AG04450 (cell line): ENCODE measurements around the gene DNAJC21. TPM values are rescaled to one million over a fixed set of nuclear protein-coding genes. Genes with fewer than 3 reads are reported as not detected.
"Not testable (repeated sequence)": the region's sequence is repeated elsewhere in the genome, so short reads cannot be mapped to it uniquely, and the experiment has no call there.

Experiments used
- CTCF ChIA-PET: fragments of 300-600, 350-600 bp; formaldehyde crosslinking; extraction: SDS; loops from one replicate; lab custom pipeline; 2022; ENCODE audit warnings: antibody characterized with exemption, inconsistent platforms; lab: Charles Lee
- POLR2A ChIA-PET: fragments of 350-600 bp; formaldehyde crosslinking; extraction: SDS; loops from one replicate; lab custom pipeline; 2021; ENCODE audit warnings: antibody characterized with exemption, inconsistent platforms; lab: Yijun Ruan, JAX
- DNase-seq: peaks from one replicate; pipeline ENCODE4 v3.0.0-alpha.2; 2011; ENCODE audit warnings: low read depth, low spot score
- H3K27ac ChIP-seq: one replicate; pipeline ENCODE4 v1.5.1; 2012; ENCODE audit warnings: low read depth, low read length, control low read depth
- H3K27me3 ChIP-seq: one replicate; pipeline ENCODE4 v1.6.0; 2012; ENCODE audit warnings: low read length; ENCODE audit not compliant: control insufficient read depth, insufficient read depth
- H3K4me3 ChIP-seq: 2 replicates; pipeline ENCODE4 v1.5.1; 2011; ENCODE audit warnings: mild to moderate bottlenecking, low read depth, low read length, control low read depth
- H3K9me3 ChIP-seq: 2 replicates; pipeline ENCODE4 v1.5.1; 2012; ENCODE audit warnings: low read length; ENCODE audit not compliant: control insufficient read depth, insufficient read depth
- polyA plus RNA-seq: library from polyadenylated mRNA; depleted of rRNA; stranded (reverse); fragments of >200 nt; gene quantifications from 2 replicates; pipeline ENCODE4 v1.2.3, GENCODE V29; 2011
- TF ChIP-seq, protein P1 (sequence below): IDR thresholded peaks from 2 replicates; pipeline ENCODE4 v1.5.1; 2011; ENCODE audit warnings: low read depth, low read length, control low read depth, inconsistent platforms

The DNAJC21 gene
- polyA plus RNA-seq, 1 experiment, result 40.7 TPM

DNA sequence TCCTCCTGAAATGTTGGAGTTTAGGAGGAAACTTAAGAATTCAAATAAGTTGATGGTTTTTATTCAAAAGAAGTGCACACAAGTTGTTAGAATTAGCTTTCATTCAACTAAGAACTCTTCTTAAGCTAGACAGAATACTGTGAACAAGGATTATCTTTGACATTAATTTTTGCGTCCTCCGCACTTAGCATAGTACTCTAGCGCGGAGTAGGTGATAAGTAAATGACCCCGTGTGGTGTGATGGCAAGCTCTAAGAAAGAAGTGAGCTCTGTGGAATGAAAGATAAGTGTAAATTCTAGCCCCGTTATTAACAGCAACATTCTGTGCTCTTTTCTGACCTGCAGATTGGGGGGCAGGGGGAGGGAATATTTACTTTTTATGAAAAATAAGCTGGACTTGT, 12.8 kb upstream of the DNAJC21 start:
- CTCF ChIA-PET, result interaction anchor here (0.8 to 3.1 kb wide), 4 partner anchors 18 to 442 kb away, joined by 3 to 15 read pairs (median 3); no protein-coding TSS in a partner anchor

DNA sequence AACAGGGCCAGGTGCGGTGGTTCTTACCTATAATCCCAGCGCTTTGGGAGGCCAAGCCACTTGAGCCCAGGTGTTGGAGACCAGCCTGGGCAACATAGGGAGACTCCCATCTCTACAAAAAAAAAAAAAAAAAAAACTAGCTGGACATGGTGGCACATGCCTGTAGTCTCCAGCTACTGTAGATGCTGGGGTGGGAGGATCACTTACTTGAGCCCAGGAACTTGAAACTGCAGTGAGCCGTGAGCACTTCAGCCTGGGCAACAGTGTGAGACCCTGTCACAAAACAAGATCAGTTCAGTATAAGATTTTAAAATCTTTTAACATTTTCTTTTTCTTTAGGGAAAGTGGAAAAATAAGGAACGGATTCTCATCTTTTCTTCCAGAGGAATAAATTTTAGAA, 11.3 kb upstream of the DNAJC21 start:
- Histone ChIP-seq H3K27me3 (no peaks in the 10 kb centered on the region), H3K27ac (no peak overlapping the region), H3K9me3 (peaks cover 2% of the 10 kb centered on the region; the same call in 1 of the 2 replicates), H3K4me3 (no peak overlapping the region; the same call in 1 of the 2 replicates)
- ChIA-PET POLR2A (interaction anchor here (0.7 kb wide), 1 partner anchor 427 kb away, joined by 6 read pairs; no protein-coding TSS in a partner anchor), CTCF (interaction anchor here (0.6 to 1.3 kb wide), 2 partner anchors 432 to 672 kb away, joined by 3 to 4 read pairs; no protein-coding TSS in a partner anchor)
- TF ChIP-seq, protein P1, sequence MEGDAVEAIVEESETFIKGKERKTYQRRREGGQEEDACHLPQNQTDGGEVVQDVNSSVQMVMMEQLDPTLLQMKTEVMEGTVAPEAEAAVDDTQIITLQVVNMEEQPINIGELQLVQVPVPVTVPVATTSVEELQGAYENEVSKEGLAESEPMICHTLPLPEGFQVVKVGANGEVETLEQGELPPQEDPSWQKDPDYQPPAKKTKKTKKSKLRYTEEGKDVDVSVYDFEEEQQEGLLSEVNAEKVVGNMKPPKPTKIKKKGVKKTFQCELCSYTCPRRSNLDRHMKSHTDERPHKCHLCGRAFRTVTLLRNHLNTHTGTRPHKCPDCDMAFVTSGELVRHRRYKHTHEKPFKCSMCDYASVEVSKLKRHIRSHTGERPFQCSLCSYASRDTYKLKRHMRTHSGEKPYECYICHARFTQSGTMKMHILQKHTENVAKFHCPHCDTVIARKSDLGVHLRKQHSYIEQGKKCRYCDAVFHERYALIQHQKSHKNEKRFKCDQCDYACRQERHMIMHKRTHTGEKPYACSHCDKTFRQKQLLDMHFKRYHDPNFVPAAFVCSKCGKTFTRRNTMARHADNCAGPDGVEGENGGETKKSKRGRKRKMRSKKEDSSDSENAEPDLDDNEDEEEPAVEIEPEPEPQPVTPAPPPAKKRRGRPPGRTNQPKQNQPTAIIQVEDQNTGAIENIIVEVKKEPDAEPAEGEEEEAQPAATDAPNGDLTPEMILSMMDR, result no peak
- DNase-seq, result no peak

More for the DNA sequence above, 12.8 kb upstream of the DNAJC21 start:
- H3K4me3 ChIP-seq, result peak overlapping the region; percentile 98
- DNase-seq, result no peak
- peaks cover 2% of the 10 kb centered on the region; the same call in 1 of the 2 replicates for H3K9me3 ChIP-seq
- POLR2A ChIA-PET, result interaction anchor here (0.6 to 2.3 kb wide), 2 partner anchors 9 to 13 kb away, joined by 6 to 29 read pairs; partner anchors contain the start of gene DNAJC21
- TF ChIP-seq, protein P1, result no peak
- no peaks in the 10 kb centered on the region for H3K27me3 ChIP-seq
- no peak overlapping the region for H3K27ac ChIP-seq

DNA sequence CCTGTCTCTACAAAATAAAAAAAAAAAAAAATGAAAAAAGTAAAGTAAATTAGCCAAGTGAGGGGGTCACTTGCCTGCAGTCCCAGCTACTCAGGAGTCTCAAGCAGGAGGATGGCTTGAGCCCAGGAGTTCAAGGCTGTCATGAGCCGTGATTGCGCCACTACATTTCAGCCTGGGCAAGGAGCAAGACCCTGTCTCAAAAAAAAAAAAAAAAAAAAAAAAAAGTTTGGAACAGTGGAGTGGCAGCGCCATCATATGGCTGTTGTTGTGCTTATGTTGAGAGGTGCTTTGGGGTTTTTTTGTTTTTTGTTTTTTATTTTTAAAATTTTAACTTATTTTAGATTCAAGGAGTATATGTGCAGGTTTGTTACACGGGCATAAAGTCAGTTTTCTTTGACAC, 10.3 kb upstream of the DNAJC21 start:
- ChIA-PET CTCF (interaction anchor here (0.7 to 1.5 kb wide), 5 partner anchors 78 to 445 kb away, joined by 3 to 6 read pairs (median 4); no protein-coding TSS in a partner anchor), POLR2A (no interaction called here)
- TF ChIP-seq, protein P1, result peak; percentile 14; the same call in 1 of the 2 replicates
- no peaks in the 10 kb centered on the region for H3K27me3 ChIP-seq
- H3K27ac ChIP-seq, result no peak overlapping the region
- no peak for DNase-seq
- H3K9me3 ChIP-seq, result peaks cover 2% of the 10 kb centered on the region; the same call in 1 of the 2 replicates
- H3K4me3 ChIP-seq, result no peak overlapping the region

DNA sequence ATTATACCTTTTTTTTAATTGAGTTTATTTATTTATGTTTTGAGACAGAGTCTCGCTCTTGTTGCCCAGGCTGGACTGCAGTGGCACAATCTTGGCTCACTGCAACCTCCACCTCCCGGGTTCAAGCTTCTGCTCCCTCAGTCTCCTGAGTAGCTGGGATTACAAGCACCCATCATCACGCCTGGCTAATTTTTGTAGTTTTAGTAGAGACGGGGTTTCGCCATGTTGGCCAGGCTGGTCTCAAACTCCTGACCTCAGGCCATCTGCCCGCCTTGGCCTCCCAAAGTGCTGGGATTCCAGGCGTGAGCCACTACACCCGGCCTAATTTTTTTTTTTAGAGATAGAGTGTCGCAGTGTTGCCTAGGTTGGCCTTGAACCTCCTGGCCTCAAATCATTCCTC, 6.1 kb upstream of the DNAJC21 start:
- not testable (repeated sequence) for H3K27ac ChIP-seq, H3K4me3 ChIP-seq, DNase-seq, H3K9me3 ChIP-seq, H3K27me3 ChIP-seq
- POLR2A ChIA-PET, result interaction anchor here (0.5 to 1.8 kb wide), 3 partner anchors 8 to 69 kb away, joined by 3 to 11 read pairs (median 6); partner anchors contain the start of genes BRIX1 and RAD1
- CTCF ChIA-PET, result interaction anchor here (0.6 to 2.2 kb wide), 7 partner anchors 8 to 448 kb away, joined by 3 to 10 read pairs (median 4); partner anchors contain the start of gene RAD1

DNA sequence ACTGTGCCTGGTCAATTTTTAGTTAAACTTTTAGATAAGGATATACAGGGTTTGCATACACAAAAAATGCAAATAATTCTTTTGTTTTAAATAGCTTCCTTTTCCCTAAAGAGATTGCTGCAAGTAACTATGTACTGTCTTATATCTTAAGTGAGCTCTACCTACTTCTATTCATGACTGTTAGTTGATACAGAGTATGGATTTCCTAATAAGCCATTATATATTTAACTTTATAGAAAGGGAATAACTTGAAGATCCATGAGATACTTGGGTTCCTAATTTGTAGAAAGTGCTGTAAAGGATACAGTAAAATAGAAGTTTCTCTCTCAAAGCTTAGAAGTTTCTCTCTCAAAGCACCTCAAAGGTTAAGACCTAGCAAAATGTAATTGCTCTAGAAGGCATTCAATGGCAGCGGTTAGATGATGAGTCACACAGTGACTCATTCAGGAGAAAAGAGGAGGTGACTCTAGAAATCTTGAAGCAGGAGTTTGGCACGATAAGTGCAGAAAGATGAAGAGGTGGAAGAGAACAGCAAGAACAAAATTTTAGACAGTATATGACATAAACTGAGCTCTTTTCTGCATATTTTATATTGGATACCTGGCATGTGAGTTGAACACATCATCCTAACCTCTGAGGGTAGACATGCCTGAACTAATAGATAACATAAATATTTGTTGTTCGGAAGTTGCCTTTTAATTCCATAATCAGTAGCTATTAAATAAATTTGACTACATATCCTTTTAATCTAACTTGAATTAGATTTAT, 5.5 kb upstream of the DNAJC21 start:
- Histone ChIP-seq H3K27me3 (no peaks in the 10 kb centered on the region), H3K9me3 (no peaks in the 10 kb centered on the region), H3K4me3 (no peak overlapping the region), H3K27ac (no peak overlapping the region)
- ChIA-PET CTCF (interaction anchor here (0.5 to 2.2 kb wide), 7 partner anchors 9 to 449 kb away, joined by 3 to 10 read pairs (median 4); partner anchors contain the start of gene RAD1), POLR2A (interaction anchor here (0.5 to 1.8 kb wide), 3 partner anchors 9 to 68 kb away, joined by 3 to 11 read pairs (median 6); partner anchors contain the start of genes BRIX1 and RAD1)
- peak; percentile 57 for DNase-seq
- TF ChIP-seq, protein P1, result no peak
